Body of pancreas (tissue), 4 donors: ENCODE data around the gene CKAP5.

Experiments
- CTCF ChIP-seq, 7 experiments: fragments of 450-650 bp in 4 of 7; fragments of 200-600 bp in 3 of 7; sonication (generic) in 3 of 7; IDR thresholded peaks; one replicate each; pipeline ENCODE4 v1.5.1; 2016 to 2019; ENCODE audit warnings: antibody characterized with exemption in 7 of 7
- POLR2A ChIP-seq, 3 donors: fragments of 450-650 bp; IDR thresholded peaks; one replicate each; pipeline ENCODE4 v1.6.1; 2016; ENCODE audit warnings: antibody characterized with exemption in 3 of 3, mild to moderate bottlenecking in 2 of 3

GRCh38 chr11:46695345-46696211 lies 150.5 kb downstream of the CKAP5 start:
- no peak for TF ChIP-seq POLR2A (IDR thresholded peaks at IDR 0.05)
- TF ChIP-seq CTCF (IDR thresholded peaks at IDR 0.05): no peak
